GM19438 (cell line): ENCODE data around the gene TUBB3.
"Not testable (repeated sequence)": the region's sequence is repeated elsewhere in the genome, so short reads cannot be mapped to it uniquely, and the experiment has no call there.

Experiments used
- ATAC-seq: cut with Tn5 transposase; IDR thresholded peaks from one replicate; pipeline ENCODE4 v1.9.1; 2021; ENCODE audit warnings: low read depth; ENCODE audit not compliant: unreplicated experiment

TUBB3 gene

GRCh38 chr16:89899879-89900481 lies 23.2 kb upstream of the TUBB3 start:
- ATAC-seq = no peak

- ATAC-seq = no peak
Measured at GRCh38 chr16:89900885-89901284, 22.3 kb upstream of the TUBB3 start.

GRCh38 chr16:89902980-89903379 lies 20.2 kb upstream of the TUBB3 start:
- no peak for ATAC-seq

- ATAC-seq = no peak
Measured at GRCh38 chr16:89903908-89904515, 19.1 kb upstream of the TUBB3 start.

GRCh38 chr16:89904606-89905510 lies 18.3 kb upstream of the TUBB3 start:
- no peak for ATAC-seq

- no peak for ATAC-seq
Measured at GRCh38 chr16:89905511-89906139, 17.5 kb upstream of the TUBB3 start.

- no peak for ATAC-seq
Measured at GRCh38 chr16:89906140-89907025, 16.8 kb upstream of the TUBB3 start.

GRCh38 chr16:89907055-89907814 lies 15.9 kb upstream of the TUBB3 start:
- no peak for ATAC-seq

GRCh38 chr16:89908236-89908635 lies 14.9 kb upstream of the TUBB3 start:
- no peak for ATAC-seq

GRCh38 chr16:89909777-89910716 lies 13.1 kb upstream of the TUBB3 start:
- no peak for ATAC-seq

- ATAC-seq = no peak
Measured at GRCh38 chr16:89910717-89911354, 12.3 kb upstream of the TUBB3 start.

GRCh38 chr16:89911375-89911774 lies 11.8 kb upstream of the TUBB3 start:
- no peak for ATAC-seq

- ATAC-seq = no peak
Measured at GRCh38 chr16:89912143-89912542, 11.0 kb upstream of the TUBB3 start.

GRCh38 chr16:89912627-89913026 lies 10.5 kb upstream of the TUBB3 start:
- ATAC-seq = no peak

GRCh38 chr16:89913408-89914387 lies 9.4 kb upstream of the TUBB3 start:
- ATAC-seq = no peak

- ATAC-seq = not testable (repeated sequence)
Measured at GRCh38 chr16:89914642-89915285, 8.4 kb upstream of the TUBB3 start.
